ENCODE measurements around the gene ASS1.
"Not testable (repeated sequence)": the region's sequence is repeated elsewhere in the genome, so short reads cannot be mapped to it uniquely, and the experiment has no call there.

ASS1 gene

GRCh38 chr9:130419521-130420035 lies 25.2 kb upstream of the ASS1 start:
- DNase-seq = no peak

DNA sequence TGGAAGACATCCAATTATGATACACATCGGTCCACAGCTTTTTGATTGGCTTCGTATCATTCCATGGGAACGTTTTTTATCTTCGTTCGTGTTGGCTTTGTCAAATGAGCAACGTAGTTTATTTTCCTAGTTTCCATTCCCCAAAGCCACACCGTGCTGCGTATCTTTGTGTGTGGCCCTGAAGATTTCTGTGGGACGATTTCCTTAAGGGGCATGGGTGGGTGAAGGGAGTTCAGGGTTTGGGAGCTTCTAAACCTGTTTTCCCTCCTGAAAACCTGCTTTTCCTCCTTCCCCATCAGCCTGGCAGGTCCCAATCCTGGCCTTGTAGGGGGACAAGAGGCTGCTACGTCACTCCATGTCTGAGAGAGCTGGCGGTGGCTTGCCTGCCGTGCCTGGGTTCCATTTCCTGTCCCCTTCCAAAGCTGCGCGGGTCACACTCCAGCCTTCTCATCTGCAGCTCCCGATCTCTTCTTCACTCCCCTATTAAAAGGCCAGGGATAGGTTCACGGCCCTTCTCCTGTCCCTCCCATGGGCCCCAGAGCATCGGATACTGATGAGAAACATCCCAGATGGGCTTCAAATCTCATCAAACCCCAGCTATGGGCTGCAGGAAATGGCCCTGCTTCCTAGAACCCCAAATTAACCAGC lies 23.5 kb upstream of the ASS1 start:
- no peak for DNase-seq

DNA sequence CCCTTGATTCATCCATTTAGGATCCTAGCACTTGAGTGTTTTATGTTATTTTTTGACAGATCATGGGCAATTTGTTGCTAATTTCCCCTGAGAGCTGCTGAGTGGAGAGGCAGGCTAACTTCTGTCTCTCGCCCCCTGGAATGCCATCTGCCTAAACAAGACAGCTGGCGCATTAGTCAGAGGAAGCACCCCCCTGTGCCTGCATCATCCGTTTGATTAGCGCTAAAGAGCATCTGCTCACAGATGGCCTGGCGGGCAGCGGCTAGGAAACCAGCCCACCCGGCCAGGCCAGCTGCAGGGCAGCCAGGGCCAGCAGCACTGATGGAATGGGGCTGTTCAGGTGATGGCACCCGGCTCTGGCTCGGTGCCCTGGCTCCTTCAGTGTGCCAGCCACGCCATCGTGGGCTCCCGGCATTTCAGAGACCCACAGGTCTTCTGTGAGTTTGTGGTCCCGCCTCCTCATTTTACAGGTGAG lies 22.9 kb upstream of the ASS1 start:
- DNase-seq = peak; percentile 93

GRCh38 chr9:130422546-130422945 lies 22.2 kb upstream of the ASS1 start:
- DNase-seq = no peak

GRCh38 chr9:130423272-130423671 lies 21.5 kb upstream of the ASS1 start:
- DNase-seq = peak; percentile 61

GRCh38 chr9:130424595-130425454 lies 19.9 kb upstream of the ASS1 start:
- no peak for DNase-seq

DNA sequence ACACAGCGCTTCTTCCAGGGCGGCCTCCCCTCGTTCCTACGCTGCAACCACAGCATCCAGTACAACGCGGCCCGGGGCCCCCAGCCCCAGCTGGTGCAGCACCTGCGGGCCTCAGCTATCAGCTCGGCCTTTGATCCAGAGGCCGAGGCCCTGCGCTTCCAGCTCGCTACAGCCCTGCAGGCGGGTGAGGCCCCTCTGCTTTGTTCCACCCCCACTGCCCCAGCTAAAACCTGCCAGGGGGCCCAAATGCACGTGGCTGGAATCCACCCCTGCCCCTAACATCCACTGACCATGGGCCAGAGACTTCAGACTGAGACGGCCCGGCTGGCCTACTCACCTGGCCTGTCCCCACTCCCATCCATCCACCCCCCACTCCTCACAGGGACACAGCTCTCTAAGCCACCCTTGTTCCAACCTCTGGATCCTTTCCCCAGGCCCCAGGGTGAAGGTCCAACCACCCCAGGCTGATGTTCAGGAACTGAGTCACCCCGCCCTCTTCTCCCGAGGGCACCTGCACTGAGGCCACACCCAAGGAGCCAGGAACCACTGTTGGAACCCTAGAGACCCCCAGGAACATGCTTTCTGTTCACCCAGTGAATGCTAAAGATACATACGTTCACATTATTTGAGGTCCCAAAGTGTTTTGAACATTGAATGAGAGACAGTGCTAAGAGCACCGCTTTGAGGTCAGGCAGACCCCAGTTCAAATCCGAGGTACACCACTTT lies 18.9 kb upstream of the ASS1 start:
- DNase-seq = no peak

GRCh38 chr9:130426467-130426773 lies 18.3 kb upstream of the ASS1 start:
- no peak for DNase-seq

GRCh38 chr9:130426883-130427282 lies 17.9 kb upstream of the ASS1 start:
- no peak for DNase-seq

DNA sequence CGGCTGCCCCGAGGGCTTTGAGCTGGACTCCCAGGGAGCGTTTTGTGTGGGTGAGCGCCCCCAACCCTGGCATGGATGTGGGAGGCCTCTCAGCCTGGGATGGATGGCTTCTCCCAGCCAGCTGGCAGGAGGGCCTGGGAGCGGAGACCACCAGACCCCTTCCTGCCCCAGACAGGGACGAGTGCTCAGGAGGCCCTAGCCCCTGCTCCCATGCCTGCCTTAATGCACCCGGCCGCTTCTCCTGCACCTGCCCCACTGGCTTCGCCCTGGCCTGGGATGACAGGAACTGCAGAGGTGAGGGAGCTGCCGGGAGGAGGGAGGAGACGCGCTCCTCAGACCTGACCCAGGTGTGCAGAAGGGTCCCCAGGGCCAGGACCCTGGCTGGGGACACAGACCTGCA lies 17.4 kb upstream of the ASS1 start:
- no peak for DNase-seq

GRCh38 chr9:130428086-130428665 lies 16.6 kb upstream of the ASS1 start:
- DNase-seq = no peak

- no peak for DNase-seq
Measured at GRCh38 chr9:130429381-130429780, 15.4 kb upstream of the ASS1 start.

GRCh38 chr9:130429831-130430230 lies 14.9 kb upstream of the ASS1 start:
- no peak for DNase-seq

- no peak for DNase-seq
Measured at GRCh38 chr9:130430232-130430631, 14.5 kb upstream of the ASS1 start.

DNA sequence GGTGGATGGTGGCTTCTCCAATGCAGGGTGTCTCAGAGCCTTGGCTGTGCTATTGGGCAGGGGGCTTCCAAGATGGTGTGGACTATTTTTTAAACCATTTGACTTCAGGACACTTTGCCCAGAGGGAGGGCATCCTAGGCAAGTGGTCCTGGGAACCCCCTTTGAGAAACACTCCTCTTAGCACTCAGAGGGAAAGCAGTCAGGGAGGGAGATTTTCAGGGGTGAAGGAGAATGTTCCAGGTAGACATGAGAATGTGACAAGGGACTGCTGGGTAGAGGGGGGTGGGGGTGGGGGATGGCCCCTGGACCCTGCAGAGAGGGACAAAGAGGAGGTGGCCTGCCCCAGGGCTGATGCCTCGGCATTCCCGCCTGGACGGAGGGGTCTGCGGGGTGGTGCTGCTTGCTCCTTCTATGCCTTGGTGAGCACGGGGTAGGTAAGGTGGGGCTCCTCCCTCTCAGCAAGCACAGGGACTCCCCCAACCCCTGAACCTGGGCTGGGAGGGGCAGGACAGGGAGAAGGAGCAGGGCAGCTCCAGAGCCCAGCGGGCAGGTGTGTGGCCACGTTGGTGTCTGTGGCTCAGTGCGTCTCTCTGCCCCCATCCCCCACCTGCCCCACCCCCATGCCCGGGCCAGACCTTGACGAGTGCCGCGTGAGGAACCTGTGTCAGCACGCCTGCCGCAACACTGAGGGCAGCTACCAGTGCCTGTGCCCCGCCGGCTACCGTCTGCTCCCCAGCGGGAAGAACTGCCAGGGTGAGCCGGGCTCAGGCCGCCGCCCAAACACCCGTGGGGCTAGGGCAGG lies 13.8 kb upstream of the ASS1 start:
- no peak for DNase-seq

- DNase-seq = no peak
Measured at GRCh38 chr9:130431536-130432303, 13.0 kb upstream of the ASS1 start.

GRCh38 chr9:130432362-130432761 lies 12.4 kb upstream of the ASS1 start:
- no peak for DNase-seq

DNA sequence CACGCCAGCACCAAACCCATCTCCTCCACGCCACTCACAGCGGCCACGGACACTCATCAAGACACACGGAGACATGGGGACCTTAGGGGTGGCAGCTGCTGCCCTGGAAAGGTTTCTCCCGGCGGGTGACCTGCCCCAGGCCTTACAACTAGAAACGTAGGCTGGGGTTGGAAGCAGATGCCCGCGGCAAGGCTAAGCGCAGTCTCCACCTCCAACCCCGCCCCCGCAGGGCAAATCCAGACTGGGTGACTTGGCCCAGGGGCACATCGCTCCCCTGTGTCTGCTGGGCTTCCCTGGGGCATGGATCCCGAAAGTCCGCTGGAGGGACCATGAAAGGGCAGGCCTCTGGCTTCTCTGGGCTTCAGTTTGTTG lies 12.0 kb upstream of the ASS1 start:
- DNase-seq = no peak

DNA sequence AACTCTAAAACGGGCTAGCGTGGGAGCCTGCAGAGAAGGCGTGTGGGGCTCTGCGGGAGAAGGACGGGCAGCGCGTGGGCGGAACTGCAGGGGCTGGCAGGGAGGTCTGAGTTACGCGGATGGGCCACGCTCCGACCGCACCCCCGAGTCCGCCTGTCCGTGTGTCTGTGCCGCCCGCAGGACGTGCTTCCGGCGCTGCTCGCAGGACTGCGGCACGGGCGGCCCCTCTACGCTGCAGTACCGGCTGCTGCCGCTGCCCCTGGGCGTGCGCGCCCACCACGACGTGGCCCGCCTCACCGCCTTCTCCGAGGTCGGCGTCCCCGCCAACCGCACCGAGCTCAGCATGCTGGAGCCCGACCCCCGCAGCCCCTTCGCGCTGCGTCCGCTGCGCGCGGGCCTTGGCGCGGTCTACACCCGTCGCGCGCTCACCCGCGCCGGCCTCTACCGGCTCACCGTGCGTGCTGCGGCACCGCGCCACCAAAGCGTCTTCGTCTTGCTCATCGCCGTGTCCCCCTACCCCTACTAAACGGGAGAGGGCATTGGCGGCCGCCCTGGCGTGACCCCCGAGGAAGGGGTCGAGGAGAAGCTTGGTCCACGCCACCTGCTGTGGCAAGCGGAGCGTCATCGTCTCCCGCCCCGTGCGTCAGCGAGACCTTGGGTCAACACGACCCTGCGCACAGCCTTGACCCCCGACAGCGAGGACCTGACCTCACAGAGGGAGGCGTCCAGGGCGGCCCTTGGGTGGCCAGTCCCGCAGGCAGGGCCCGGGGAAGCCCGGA lies 11.4 kb upstream of the ASS1 start:
- DNase-seq = no peak

DNA sequence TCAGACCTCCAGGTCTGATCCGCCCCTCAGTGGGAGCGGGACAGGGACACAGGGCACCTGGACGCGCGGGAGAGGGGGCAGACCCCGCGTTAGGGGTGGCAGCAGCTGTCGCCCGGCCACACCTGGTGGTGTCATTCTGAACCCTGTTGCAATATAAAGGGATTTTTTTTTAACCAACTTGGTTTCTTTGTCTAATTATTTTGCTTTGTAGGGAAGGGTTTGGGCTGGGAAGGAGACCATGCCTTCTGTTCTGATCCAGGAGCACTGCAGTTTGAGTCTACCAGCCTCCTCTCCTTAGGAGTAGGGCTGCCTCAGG lies 10.9 kb upstream of the ASS1 start:
- no peak for DNase-seq

- not testable (repeated sequence) for DNase-seq
Measured at GRCh38 chr9:130434656-130435055, 10.1 kb upstream of the ASS1 start.
